Measurements from ENCODE around the gene HIC1. TPM values are rescaled to one million over a fixed set of nuclear protein-coding genes. Genes with fewer than 3 reads are reported as not detected.

Gene HIC1
- total RNA-seq, 5 donors from 2014 or later (not counting 1 experiment from before 2014, with no cell fraction given) = 3.2 to 12.3 (median 8.4) TPM

GRCh38 chr17:2102931-2103809 lies 48.3 kb downstream of the HIC1 start:
- Mint-ChIP-seq H3K4me1 (peaks cover 16 to 26% (median 21%) of the 10 kb centered on the region in 3 donors), H3K27ac (peak overlapping the region in 1 of 2 donors; percentile 8), H3K4me3 (peak overlapping the region in 1 of 3 donors; percentile 11), H3K36me3 (peaks cover 25% of the 10 kb centered on the region), H3K9me3 (no peaks in the 10 kb centered on the region), H3K27me3 (no peaks in the 10 kb centered on the region)
- ATAC-seq (replicated peaks in 1 of 4) (no peak), DNase-seq (no peak)
- 95% methylated on average over 5 of the region's 9 CpGs for WGBS (ENCODE audit: insufficient coverage)
- POLR2A ChIA-PET = no interaction called here
- no peaks in the 10 kb centered on the region for H3K27me3 ChIP-seq (replicated peaks in 1 of 2; ENCODE audit: control insufficient read depth in 2 of 2, extremely low read depth in 1 of 2, insufficient read depth in 2 of 2, low read length in 1 of 2)
- H3K4me1 ChIP-seq (ENCODE audit: control insufficient read depth in 1 of 2, extremely low read depth in 1 of 2, insufficient read depth in 2 of 2, low read length in 2 of 2) = peaks cover 0 to 10% of the 10 kb centered on the region in 2 experiments
- no peak overlapping the region for H3K27ac ChIP-seq (ENCODE audit: low read length)
- CTCF ChIA-PET = interaction anchor here in 1 of 2 donors (0.9 to 1.0 kb wide), 2 partner anchors 142 to 218 kb away, joined by 3 to 5 read pairs; no protein-coding TSS in a partner anchor
- no peaks in the 10 kb centered on the region for H3K9me3 ChIP-seq
- no peak overlapping the region for H3K4me3 ChIP-seq (ENCODE audit: control insufficient read depth in 1 of 2, extremely low read depth in 1 of 2, low read length in 1 of 2)
- H3K36me3 ChIP-seq (ENCODE audit: control insufficient read depth in 2 of 2, extremely low read depth in 1 of 2, insufficient read depth in 1 of 2, low read length in 1 of 2) = peaks cover 0 to 17% of the 10 kb centered on the region in 2 donors

- no peak overlapping the region for H3K27ac ChIP-seq (ENCODE audit: low read length)
- H3K4me1 ChIP-seq (ENCODE audit: control insufficient read depth in 1 of 2, extremely low read depth in 1 of 2, insufficient read depth in 2 of 2, low read length in 2 of 2) = peaks cover 0 to 10% of the 10 kb centered on the region in 2 experiments
- Mint-ChIP-seq H3K27me3 (no peaks in the 10 kb centered on the region), H3K27ac (no peak overlapping the region), H3K9me3 (no peaks in the 10 kb centered on the region), H3K4me1 (peaks cover 16 to 26% (median 21%) of the 10 kb centered on the region in 3 donors), H3K4me3 (no peak overlapping the region), H3K36me3 (peaks cover 27% of the 10 kb centered on the region)
- ChIA-PET CTCF (no interaction called here), POLR2A (no interaction called here)
- DNase-seq (no peak), ATAC-seq (replicated peaks in 1 of 4) (no peak)
- WGBS (ENCODE audit: insufficient coverage) = no CpG with 5 or more reads among the region's 1 CpG
- H3K4me3 ChIP-seq (ENCODE audit: control insufficient read depth in 1 of 2, extremely low read depth in 1 of 2, low read length in 1 of 2) = no peak overlapping the region
- no peaks in the 10 kb centered on the region for H3K9me3 ChIP-seq
- H3K27me3 ChIP-seq (replicated peaks in 1 of 2; ENCODE audit: control insufficient read depth in 2 of 2, extremely low read depth in 1 of 2, insufficient read depth in 2 of 2, low read length in 1 of 2) = no peaks in the 10 kb centered on the region
- peaks cover 0 to 18% of the 10 kb centered on the region in 2 donors for H3K36me3 ChIP-seq (ENCODE audit: control insufficient read depth in 2 of 2, extremely low read depth in 1 of 2, insufficient read depth in 1 of 2, low read length in 1 of 2)
Measured at GRCh38 chr17:2105663-2106062, 50.8 kb downstream of the HIC1 start.

GRCh38 chr17:2106308-2106955 lies 51.5 kb downstream of the HIC1 start:
- ChIA-PET CTCF (no interaction called here), POLR2A (no interaction called here)
- H3K27ac ChIP-seq (ENCODE audit: low read length) = no peak overlapping the region
- no peak for DNase-seq
- Mint-ChIP-seq H3K4me1 (peaks cover 14 to 21% (median 19%) of the 10 kb centered on the region in 3 donors), H3K9me3 (no peaks in the 10 kb centered on the region), H3K36me3 (peaks cover 26% of the 10 kb centered on the region), H3K27ac (no peak overlapping the region), H3K27me3 (no peaks in the 10 kb centered on the region), H3K4me3 (no peak overlapping the region)
- no peaks in the 10 kb centered on the region for H3K27me3 ChIP-seq (replicated peaks in 1 of 2; ENCODE audit: control insufficient read depth in 2 of 2, extremely low read depth in 1 of 2, insufficient read depth in 2 of 2, low read length in 1 of 2)
- H3K36me3 ChIP-seq (ENCODE audit: control insufficient read depth in 2 of 2, extremely low read depth in 1 of 2, insufficient read depth in 1 of 2, low read length in 1 of 2) = peaks cover 0 to 18% of the 10 kb centered on the region in 2 donors
- WGBS (ENCODE audit: insufficient coverage) = 98% methylated on average over 7 of the region's 11 CpGs
- H3K4me1 ChIP-seq (ENCODE audit: control insufficient read depth in 1 of 2, extremely low read depth in 1 of 2, insufficient read depth in 2 of 2, low read length in 2 of 2) = peaks cover 0 to 4% of the 10 kb centered on the region in 2 experiments
- no peak overlapping the region for H3K4me3 ChIP-seq (ENCODE audit: control insufficient read depth in 1 of 2, extremely low read depth in 1 of 2, low read length in 1 of 2)
- no peak for ATAC-seq (replicated peaks in 1 of 4)
- no peaks in the 10 kb centered on the region for H3K9me3 ChIP-seq

- no peaks in the 10 kb centered on the region for H3K27me3 Mint-ChIP-seq
Measured at GRCh38 chr17:2107050-2107449, 52.1 kb downstream of the HIC1 start.

GRCh38 chr17:2107506-2107905 lies 52.6 kb downstream of the HIC1 start:
- peaks cover 21% of the 10 kb centered on the region for H3K36me3 Mint-ChIP-seq
- no peaks in the 10 kb centered on the region for H3K27me3 Mint-ChIP-seq
- ChIA-PET POLR2A (no interaction called here), CTCF (interaction anchor here in 1 of 2 donors (0.6 kb wide), 1 partner anchor 13 kb away, joined by 3 read pairs; no protein-coding TSS in a partner anchor)
- DNase-seq (no peak), ATAC-seq (replicated peaks in 1 of 4) (no peak)
- H3K4me1 Mint-ChIP-seq = peaks cover 8 to 14% (median 13%) of the 10 kb centered on the region in 3 donors
- no peak overlapping the region for H3K27ac ChIP-seq (ENCODE audit: low read length)
- WGBS (ENCODE audit: insufficient coverage) = 100% methylated on average over 2 of the region's 3 CpGs
- no peaks in the 10 kb centered on the region for H3K9me3 Mint-ChIP-seq
- H3K9me3 ChIP-seq = no peaks in the 10 kb centered on the region
- no peak overlapping the region for H3K4me3 Mint-ChIP-seq
- no peaks in the 10 kb centered on the region for H3K4me1 ChIP-seq (ENCODE audit: control insufficient read depth in 1 of 2, extremely low read depth in 1 of 2, insufficient read depth in 2 of 2, low read length in 2 of 2)
- no peaks in the 10 kb centered on the region for H3K27me3 ChIP-seq (replicated peaks in 1 of 2; ENCODE audit: control insufficient read depth in 2 of 2, extremely low read depth in 1 of 2, insufficient read depth in 2 of 2, low read length in 1 of 2)
- H3K36me3 ChIP-seq (ENCODE audit: control insufficient read depth in 2 of 2, extremely low read depth in 1 of 2, insufficient read depth in 1 of 2, low read length in 1 of 2) = peaks cover 0 to 18% of the 10 kb centered on the region in 2 donors
- H3K4me3 ChIP-seq (ENCODE audit: control insufficient read depth in 1 of 2, extremely low read depth in 1 of 2, low read length in 1 of 2) = no peak overlapping the region
- no peak overlapping the region for H3K27ac Mint-ChIP-seq

More at GRCh38 chr17:2107050-2107449, 52.1 kb downstream of the HIC1 start:
- peaks cover 0 to 18% of the 10 kb centered on the region in 2 donors for H3K36me3 ChIP-seq (ENCODE audit: control insufficient read depth in 2 of 2, extremely low read depth in 1 of 2, insufficient read depth in 1 of 2, low read length in 1 of 2)
- H3K27ac Mint-ChIP-seq = no peak overlapping the region
- no peak for DNase-seq
- H3K4me1 ChIP-seq (ENCODE audit: control insufficient read depth in 1 of 2, extremely low read depth in 1 of 2, insufficient read depth in 2 of 2, low read length in 2 of 2) = no peaks in the 10 kb centered on the region
- H3K36me3 Mint-ChIP-seq = peaks cover 21% of the 10 kb centered on the region
- H3K9me3 ChIP-seq = no peaks in the 10 kb centered on the region
- no peaks in the 10 kb centered on the region for H3K27me3 ChIP-seq (replicated peaks in 1 of 2; ENCODE audit: control insufficient read depth in 2 of 2, extremely low read depth in 1 of 2, insufficient read depth in 2 of 2, low read length in 1 of 2)
- no peak overlapping the region for H3K4me3 Mint-ChIP-seq
- ChIA-PET POLR2A (no interaction called here), CTCF (no interaction called here)
- ATAC-seq (replicated peaks in 1 of 4) = no peak
- H3K27ac ChIP-seq (ENCODE audit: low read length) = no peak overlapping the region
- H3K4me1 Mint-ChIP-seq = peaks cover 8 to 16% (median 13%) of the 10 kb centered on the region in 3 donors
- H3K4me3 ChIP-seq (ENCODE audit: control insufficient read depth in 1 of 2, extremely low read depth in 1 of 2, low read length in 1 of 2) = no peak overlapping the region
- 84% methylated on average over 2 of the region's 2 CpGs for WGBS (ENCODE audit: insufficient coverage)
- H3K9me3 Mint-ChIP-seq = no peaks in the 10 kb centered on the region

- WGBS (ENCODE audit: insufficient coverage) = 71% methylated on average over 4 of the region's 8 CpGs
- peaks cover 15% of the 10 kb centered on the region for H3K36me3 Mint-ChIP-seq
- no peak overlapping the region for H3K4me3 Mint-ChIP-seq
- H3K9me3 ChIP-seq = no peaks in the 10 kb centered on the region
- H3K9me3 Mint-ChIP-seq = no peaks in the 10 kb centered on the region
- ATAC-seq (replicated peaks in 1 of 4) (no peak), DNase-seq (no peak)
- H3K4me1 ChIP-seq (ENCODE audit: control insufficient read depth in 1 of 2, extremely low read depth in 1 of 2, insufficient read depth in 2 of 2, low read length in 2 of 2) = no peaks in the 10 kb centered on the region
- POLR2A ChIA-PET = no interaction called here
- peaks cover under 1 to 8% (median 6%) of the 10 kb centered on the region in 3 donors for H3K4me1 Mint-ChIP-seq
- CTCF ChIA-PET = no interaction called here
- H3K27me3 Mint-ChIP-seq = no peaks in the 10 kb centered on the region
- H3K27ac Mint-ChIP-seq = no peak overlapping the region
- H3K27ac ChIP-seq (ENCODE audit: low read length) = no peak overlapping the region
- no peak overlapping the region for H3K4me3 ChIP-seq (ENCODE audit: control insufficient read depth in 1 of 2, extremely low read depth in 1 of 2, low read length in 1 of 2)
- no peaks in the 10 kb centered on the region for H3K27me3 ChIP-seq (replicated peaks in 1 of 2; ENCODE audit: control insufficient read depth in 2 of 2, extremely low read depth in 1 of 2, insufficient read depth in 2 of 2, low read length in 1 of 2)
- peaks cover 0 to 18% of the 10 kb centered on the region in 2 donors for H3K36me3 ChIP-seq (ENCODE audit: control insufficient read depth in 2 of 2, extremely low read depth in 1 of 2, insufficient read depth in 1 of 2, low read length in 1 of 2)
Measured at GRCh38 chr17:2108170-2108569, 53.3 kb downstream of the HIC1 start.
